Liver (tissue), 3 donors: ENCODE data around the gene ATP4B.

ENCODE experiments used
- EGR1 ChIP-seq, 2 donors: IDR thresholded peaks; 2 replicates each; pipeline ENCODE4 v1.6.1; 2016 to 2018; ENCODE audit warnings: antibody characterized with exemption in 2 of 2, low read depth in 2 of 2
- FOXA1 ChIP-seq: IDR thresholded peaks from 2 replicates; pipeline ENCODE4 v1.6.1; 2016; ENCODE audit warnings: antibody characterized with exemption
- GABPA ChIP-seq, 2 donors: IDR thresholded peaks in 1 of 2; conservative IDR thresholded peaks in 1 of 2; 2 replicates each; pipeline ENCODE4 v1.6.1; 2016; ENCODE audit warnings: antibody characterized with exemption in 2 of 2, mild to moderate bottlenecking in 1 of 2, moderate library complexity in 1 of 2
- JUND ChIP-seq, 2 donors: IDR thresholded peaks; 2 replicates each; pipeline ENCODE4 v1.6.1; 2016; ENCODE audit warnings: antibody characterized with exemption in 2 of 2
- RAD21 ChIP-seq, 2 donors: IDR thresholded peaks; 2 replicates each; pipeline ENCODE4 v1.6.1; 2016; ENCODE audit warnings: antibody characterized with exemption in 2 of 2, mild to moderate bottlenecking in 2 of 2
- SP1 ChIP-seq: IDR thresholded peaks from 2 replicates; pipeline ENCODE4 v1.6.1; 2018; ENCODE audit warnings: antibody characterized with exemption, mild to moderate bottlenecking
- TF ChIP-seq, protein P1 (sequence below): IDR thresholded peaks from 2 replicates; pipeline ENCODE4 v1.6.1; 2016; ENCODE audit warnings: antibody characterized with exemption
- TF ChIP-seq, protein P2 (sequence below): fragments of 150-350 bp; IDR thresholded peaks from 2 replicates; pipeline ENCODE4 v1.5.1; 2017; ENCODE audit warnings: improper control_type of control experiment, low read depth, low read length; ENCODE audit not compliant: missing input control
- TF ChIP-seq, protein P3 (sequence below): IDR thresholded peaks from 2 replicates; pipeline ENCODE4 v1.6.1; 2016; ENCODE audit warnings: antibody characterized with exemption
- TF ChIP-seq, protein P4 (sequence below): IDR thresholded peaks from 2 replicates; pipeline ENCODE4 v1.6.1; 2016; ENCODE audit warnings: antibody characterized with exemption, mild to moderate bottlenecking
- TF ChIP-seq, protein P5 (sequence below): IDR thresholded peaks from 2 replicates; pipeline ENCODE4 v1.6.1; 2016; ENCODE audit warnings: antibody characterized with exemption
- donor health status: healthy.
- donor health status: healthy.

DNA sequence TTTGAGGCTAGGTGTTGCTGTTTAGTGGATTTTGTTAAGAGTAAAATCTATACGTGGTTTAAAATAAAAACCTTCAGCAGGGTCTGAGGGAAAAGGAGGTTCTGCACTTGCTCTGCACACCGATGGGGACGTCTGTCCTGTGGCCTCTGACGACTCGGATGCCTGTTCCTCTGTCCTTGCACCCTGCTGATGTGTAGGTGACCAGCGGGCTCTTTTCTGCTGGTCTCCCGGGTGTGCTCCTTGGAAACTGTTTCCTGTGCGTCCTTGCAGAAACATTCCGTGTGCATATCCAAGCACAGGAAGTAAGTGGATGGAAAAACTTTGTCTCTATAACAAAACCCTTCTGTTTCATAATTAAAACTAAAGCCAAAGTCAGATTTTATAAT lies 3.8 kb downstream of the ATP4B start:
- TF ChIP-seq, protein P1, sequence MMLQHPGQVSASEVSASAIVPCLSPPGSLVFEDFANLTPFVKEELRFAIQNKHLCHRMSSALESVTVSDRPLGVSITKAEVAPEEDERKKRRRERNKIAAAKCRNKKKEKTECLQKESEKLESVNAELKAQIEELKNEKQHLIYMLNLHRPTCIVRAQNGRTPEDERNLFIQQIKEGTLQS = no peak
- TF ChIP-seq FOXA1 = no peak
- TF ChIP-seq, protein P2, sequence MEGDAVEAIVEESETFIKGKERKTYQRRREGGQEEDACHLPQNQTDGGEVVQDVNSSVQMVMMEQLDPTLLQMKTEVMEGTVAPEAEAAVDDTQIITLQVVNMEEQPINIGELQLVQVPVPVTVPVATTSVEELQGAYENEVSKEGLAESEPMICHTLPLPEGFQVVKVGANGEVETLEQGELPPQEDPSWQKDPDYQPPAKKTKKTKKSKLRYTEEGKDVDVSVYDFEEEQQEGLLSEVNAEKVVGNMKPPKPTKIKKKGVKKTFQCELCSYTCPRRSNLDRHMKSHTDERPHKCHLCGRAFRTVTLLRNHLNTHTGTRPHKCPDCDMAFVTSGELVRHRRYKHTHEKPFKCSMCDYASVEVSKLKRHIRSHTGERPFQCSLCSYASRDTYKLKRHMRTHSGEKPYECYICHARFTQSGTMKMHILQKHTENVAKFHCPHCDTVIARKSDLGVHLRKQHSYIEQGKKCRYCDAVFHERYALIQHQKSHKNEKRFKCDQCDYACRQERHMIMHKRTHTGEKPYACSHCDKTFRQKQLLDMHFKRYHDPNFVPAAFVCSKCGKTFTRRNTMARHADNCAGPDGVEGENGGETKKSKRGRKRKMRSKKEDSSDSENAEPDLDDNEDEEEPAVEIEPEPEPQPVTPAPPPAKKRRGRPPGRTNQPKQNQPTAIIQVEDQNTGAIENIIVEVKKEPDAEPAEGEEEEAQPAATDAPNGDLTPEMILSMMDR = no peak
- TF ChIP-seq, protein P3, sequence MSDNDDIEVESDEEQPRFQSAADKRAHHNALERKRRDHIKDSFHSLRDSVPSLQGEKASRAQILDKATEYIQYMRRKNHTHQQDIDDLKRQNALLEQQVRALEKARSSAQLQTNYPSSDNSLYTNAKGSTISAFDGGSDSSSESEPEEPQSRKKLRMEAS = no peak
- TF ChIP-seq JUND (IDR thresholded peaks at IDR 0.05) = no peak
- no peak for TF ChIP-seq EGR1 (IDR thresholded peaks at IDR 0.05; ENCODE audit: low read depth in 2 of 2)
- TF ChIP-seq, protein P4, sequence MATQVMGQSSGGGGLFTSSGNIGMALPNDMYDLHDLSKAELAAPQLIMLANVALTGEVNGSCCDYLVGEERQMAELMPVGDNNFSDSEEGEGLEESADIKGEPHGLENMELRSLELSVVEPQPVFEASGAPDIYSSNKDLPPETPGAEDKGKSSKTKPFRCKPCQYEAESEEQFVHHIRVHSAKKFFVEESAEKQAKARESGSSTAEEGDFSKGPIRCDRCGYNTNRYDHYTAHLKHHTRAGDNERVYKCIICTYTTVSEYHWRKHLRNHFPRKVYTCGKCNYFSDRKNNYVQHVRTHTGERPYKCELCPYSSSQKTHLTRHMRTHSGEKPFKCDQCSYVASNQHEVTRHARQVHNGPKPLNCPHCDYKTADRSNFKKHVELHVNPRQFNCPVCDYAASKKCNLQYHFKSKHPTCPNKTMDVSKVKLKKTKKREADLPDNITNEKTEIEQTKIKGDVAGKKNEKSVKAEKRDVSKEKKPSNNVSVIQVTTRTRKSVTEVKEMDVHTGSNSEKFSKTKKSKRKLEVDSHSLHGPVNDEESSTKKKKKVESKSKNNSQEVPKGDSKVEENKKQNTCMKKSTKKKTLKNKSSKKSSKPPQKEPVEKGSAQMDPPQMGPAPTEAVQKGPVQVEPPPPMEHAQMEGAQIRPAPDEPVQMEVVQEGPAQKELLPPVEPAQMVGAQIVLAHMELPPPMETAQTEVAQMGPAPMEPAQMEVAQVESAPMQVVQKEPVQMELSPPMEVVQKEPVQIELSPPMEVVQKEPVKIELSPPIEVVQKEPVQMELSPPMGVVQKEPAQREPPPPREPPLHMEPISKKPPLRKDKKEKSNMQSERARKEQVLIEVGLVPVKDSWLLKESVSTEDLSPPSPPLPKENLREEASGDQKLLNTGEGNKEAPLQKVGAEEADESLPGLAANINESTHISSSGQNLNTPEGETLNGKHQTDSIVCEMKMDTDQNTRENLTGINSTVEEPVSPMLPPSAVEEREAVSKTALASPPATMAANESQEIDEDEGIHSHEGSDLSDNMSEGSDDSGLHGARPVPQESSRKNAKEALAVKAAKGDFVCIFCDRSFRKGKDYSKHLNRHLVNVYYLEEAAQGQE = no peak
- TF ChIP-seq GABPA (IDR thresholded peaks at IDR 0.05 in 1 of 2, conservative IDR thresholded peaks at IDR 0.05 in 1 of 2) = no peak
- TF ChIP-seq SP1 = no peak
- TF ChIP-seq, protein P5, sequence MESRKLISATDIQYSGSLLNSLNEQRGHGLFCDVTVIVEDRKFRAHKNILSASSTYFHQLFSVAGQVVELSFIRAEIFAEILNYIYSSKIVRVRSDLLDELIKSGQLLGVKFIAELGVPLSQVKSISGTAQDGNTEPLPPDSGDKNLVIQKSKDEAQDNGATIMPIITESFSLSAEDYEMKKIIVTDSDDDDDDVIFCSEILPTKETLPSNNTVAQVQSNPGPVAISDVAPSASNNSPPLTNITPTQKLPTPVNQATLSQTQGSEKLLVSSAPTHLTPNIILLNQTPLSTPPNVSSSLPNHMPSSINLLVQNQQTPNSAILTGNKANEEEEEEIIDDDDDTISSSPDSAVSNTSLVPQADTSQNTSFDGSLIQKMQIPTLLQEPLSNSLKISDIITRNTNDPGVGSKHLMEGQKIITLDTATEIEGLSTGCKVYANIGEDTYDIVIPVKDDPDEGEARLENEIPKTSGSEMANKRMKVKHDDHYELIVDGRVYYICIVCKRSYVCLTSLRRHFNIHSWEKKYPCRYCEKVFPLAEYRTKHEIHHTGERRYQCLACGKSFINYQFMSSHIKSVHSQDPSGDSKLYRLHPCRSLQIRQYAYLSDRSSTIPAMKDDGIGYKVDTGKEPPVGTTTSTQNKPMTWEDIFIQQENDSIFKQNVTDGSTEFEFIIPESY = no peak
- no peak for TF ChIP-seq RAD21 (IDR thresholded peaks at IDR 0.05)
